IMR-90 (cell line): ENCODE data around the gene CR1L. TPM values are rescaled to one million over a fixed set of nuclear protein-coding genes. Genes with fewer than 3 reads are reported as not detected.
A peak's percentile ranks its signal among the peaks of the same experiment; 100 is the strongest.

Source experiments
- ATAC-seq: fragments of 200-7000 bp; cut with Tn5 transposase; 2 replicates; pipeline ENCODE4 v1.9.1; 2020; ENCODE audit warnings: low read depth, mild to moderate bottlenecking, moderate library complexity
- BruUV-seq: library from RNA; stranded (reverse); fragments of 400-500 nt; replicated peaks from 2 replicates; lab custom pipeline; 2021; lab: Mats Ljungman, UMichigan
- CTCF ChIA-PET: fragments of 300-600 bp; formaldehyde crosslinking; extraction: SDS; loops from one replicate; lab custom pipeline; 2021; ENCODE audit warnings: antibody characterized with exemption; lab: Yijun Ruan, JAX
- POLR2A ChIA-PET: fragments of 300-600 bp; sonication (Branson Sonifier 250); formaldehyde crosslinking; loops from one replicate; lab custom pipeline; 2022; ENCODE audit warnings: antibody characterized with exemption; ENCODE audit not compliant: unreplicated experiment; lab: Charles Lee
- DNase-seq: peaks from one replicate; pipeline ENCODE4 v3.0.0; 2013
- H2AFZ ChIP-seq: replicated peaks from 2 replicates; pipeline ENCODE3; 2013; ENCODE audit warnings: low read length, mild to moderate bottlenecking; ENCODE audit not compliant: poor library complexity
- H2AK5ac ChIP-seq: 2 replicates; pipeline ENCODE4 v1.6.1; 2013; ENCODE audit warnings: low read depth, low read length, inconsistent platforms
- H2AK9ac ChIP-seq: replicated peaks from 2 replicates; pipeline ENCODE3; 2013; ENCODE audit warnings: mild to moderate bottlenecking, low read depth, low read length, moderate library complexity; ENCODE audit not compliant: poor library complexity
- H2BK120ac ChIP-seq: 2 replicates; pipeline ENCODE4 v1.6.1; 2013; ENCODE audit warnings: low read depth, low read length, inconsistent platforms
- H2BK15ac ChIP-seq: 3 replicates; pipeline ENCODE4 v1.6.1; 2013; ENCODE audit warnings: low read depth, low read length, inconsistent platforms
- H2BK20ac ChIP-seq: 2 replicates; pipeline ENCODE4 v1.6.1; 2013; ENCODE audit warnings: low read depth, mild to moderate bottlenecking, inconsistent platforms, low read length, moderate library complexity
- H2BK5ac ChIP-seq: 2 replicates; pipeline ENCODE4 v1.6.1; 2013; ENCODE audit warnings: mild to moderate bottlenecking, low read depth, low read length, inconsistent platforms; ENCODE audit not compliant: poor library complexity, severe bottlenecking
- H3K14ac ChIP-seq: replicated peaks from 2 replicates; pipeline ENCODE4 v1.6.1; 2013; ENCODE audit warnings: low read depth, low read length, inconsistent platforms
- H3K18ac ChIP-seq: 2 replicates; pipeline ENCODE4 v1.6.1; 2013; ENCODE audit warnings: low read depth, low read length, control low read depth
- H3K23ac ChIP-seq: 2 replicates; pipeline ENCODE4 v1.6.1; 2013; ENCODE audit warnings: low read depth, low read length, inconsistent platforms
- H3K27ac ChIP-seq: 2 replicates; pipeline ENCODE4 v1.5.1; 2013; ENCODE audit warnings: mild to moderate bottlenecking, control low read depth, low read length; ENCODE audit not compliant: insufficient read depth
- H3K27me3 ChIP-seq: 2 replicates; pipeline ENCODE4 v1.6.1; 2013; ENCODE audit warnings: low read length; ENCODE audit not compliant: control insufficient read depth, insufficient read depth
- H3K36me3 ChIP-seq: 2 replicates; pipeline ENCODE4 v1.6.1; 2013; ENCODE audit warnings: low read length, mixed read lengths; ENCODE audit not compliant: control insufficient read depth, insufficient read depth
- H3K4ac ChIP-seq: 2 replicates; pipeline ENCODE4 v1.6.1; 2013; ENCODE audit warnings: low read depth, low read length, inconsistent platforms
- H3K4me1 ChIP-seq: 2 replicates; pipeline ENCODE4 v1.6.1; 2013; ENCODE audit warnings: low read length, mixed read lengths; ENCODE audit not compliant: control insufficient read depth, insufficient read depth
- H3K4me2 ChIP-seq: 2 replicates; pipeline ENCODE4 v1.6.1; 2013; ENCODE audit warnings: low read depth, mild to moderate bottlenecking, control low read depth, low read length, moderate library complexity
- H3K4me3 ChIP-seq: 2 replicates; pipeline ENCODE4 v1.5.1; 2013; ENCODE audit warnings: low read depth, mild to moderate bottlenecking, control low read depth, low read length, moderate library complexity; ENCODE audit not compliant: insufficient read depth
- H3K56ac ChIP-seq: 2 replicates; pipeline ENCODE4 v1.6.1; 2013; ENCODE audit warnings: low read length, inconsistent platforms; ENCODE audit not compliant: insufficient read depth; ENCODE audit errors: extremely low read depth
- H3K79me1 ChIP-seq, 2 experiments: 2 replicates each; pipeline ENCODE4 v1.6.1; 2013; ENCODE audit warnings: low read length in 2 of 2, inconsistent platforms in 1 of 2, low read depth in 1 of 2
- H3K9ac ChIP-seq: 2 replicates; pipeline ENCODE4 v1.6.1; 2013; ENCODE audit warnings: low read depth, low read length, control low read depth
- H3K9me1 ChIP-seq: 2 replicates; pipeline ENCODE4 v1.6.1; 2013; ENCODE audit warnings: low read length, inconsistent platforms; ENCODE audit not compliant: insufficient read depth
- H3K9me3 ChIP-seq: 2 replicates; pipeline ENCODE4 v1.6.1; 2013; ENCODE audit warnings: low read length; ENCODE audit not compliant: control insufficient read depth, insufficient read depth
- H4K20me1 ChIP-seq: 2 replicates; pipeline ENCODE4 v1.6.1; 2013; ENCODE audit warnings: low read length, inconsistent platforms; ENCODE audit not compliant: insufficient read depth
- H4K5ac ChIP-seq: 2 replicates; pipeline ENCODE4 v1.6.1; 2013; ENCODE audit warnings: mild to moderate bottlenecking, low read depth, low read length, control low read depth
- H4K8ac ChIP-seq, 2 experiments: 2 replicates each; pipeline ENCODE4 v1.6.1; 2013; ENCODE audit warnings: low read depth in 2 of 2, low read length in 2 of 2, control low read depth in 1 of 2, inconsistent platforms in 1 of 2
- H4K91ac ChIP-seq: 2 replicates; pipeline ENCODE4 v1.6.1; 2013; ENCODE audit warnings: low read depth, low read length, inconsistent platforms; ENCODE audit not compliant: insufficient read depth
- FOS ChIP-seq: fragments of 150-350 bp; IDR thresholded peaks from 2 replicates; pipeline ENCODE4 v1.6.1; 2016; ENCODE audit warnings: low read depth, low read length
- MXI1 ChIP-seq: IDR thresholded peaks from 2 replicates; pipeline ENCODE4 v1.6.1; 2012; ENCODE audit warnings: low read depth, mild to moderate bottlenecking, low read length, moderate library complexity, borderline replicate concordance
- POLR2A ChIP-seq: IDR thresholded peaks from 2 replicates; pipeline ENCODE4 v1.6.1; 2012; ENCODE audit warnings: mild to moderate bottlenecking, low read depth, low read length
- RAD21 ChIP-seq: IDR thresholded peaks from 2 replicates; pipeline ENCODE4 v1.6.1; 2012; ENCODE audit warnings: low read length, improper control_type of control experiment
- WGBS, 2 experiments: methylation state at CpG; one replicate each; pipeline versions ENCODE4 v1.1.5 to v1.1.7; 2013; ENCODE audit warnings: missing lambda C conversion rate in 2 of 2; ENCODE audit not compliant: insufficient read length in 1 of 2; ENCODE audit errors: extremely low coverage in 2 of 2; 5-methylcytosine and 5-hydroxymethylcytosine counted together
- dilution Hi-C: fragments of 300-500 bp; cut with HindIII; formaldehyde crosslinking; loops from one replicate; pipeline ENCODE4 v1.14.3; 2018; ENCODE audit warnings: low sequenced_read_pairs; ENCODE audit not compliant: unreplicated experiment
- in situ Hi-C: fragments of 300-500 bp; cut with MboI; formaldehyde crosslinking; loops from 3 replicates; pipeline ENCODE4 v1.14.3; 2019; ENCODE audit warnings: low sequenced_read_pairs, inconsistent platforms, mixed read lengths
- intact Hi-C: fragments of 100-400 bp; cut with micrococcal nuclease; formaldehyde crosslinking; loops from 2 replicates; pipeline ENCODE4 v1.10.0; 2022
- polyA plus RNA-seq, 3 experiments: library from polyadenylated mRNA; depleted of rRNA; stranded (reverse); fragments of >200 nt; gene quantifications; 2 replicates each; pipeline ENCODE4 v1.2.3, GENCODE V29; 2012; ENCODE audit warnings: low replicate concordance in 1 of 3
- total RNA-seq: library from RNA; depleted of rRNA; stranded (reverse); fragments of >200 nt; gene quantifications from 2 replicates; pipeline ENCODE4 v1.2.3, GENCODE V29; 2012
- TF ChIP-seq, protein P1 (sequence below): fragments of 150-350 bp; IDR thresholded peaks from 2 replicates; pipeline ENCODE4 v1.6.1; 2017; ENCODE audit warnings: mild to moderate bottlenecking, antibody characterized with exemption, low read length, low read depth

Gene CR1L
- total and polyA plus RNA-seq, 2 of the 4 experiments (the other 2 are of a cell fraction): not detected

DNA sequence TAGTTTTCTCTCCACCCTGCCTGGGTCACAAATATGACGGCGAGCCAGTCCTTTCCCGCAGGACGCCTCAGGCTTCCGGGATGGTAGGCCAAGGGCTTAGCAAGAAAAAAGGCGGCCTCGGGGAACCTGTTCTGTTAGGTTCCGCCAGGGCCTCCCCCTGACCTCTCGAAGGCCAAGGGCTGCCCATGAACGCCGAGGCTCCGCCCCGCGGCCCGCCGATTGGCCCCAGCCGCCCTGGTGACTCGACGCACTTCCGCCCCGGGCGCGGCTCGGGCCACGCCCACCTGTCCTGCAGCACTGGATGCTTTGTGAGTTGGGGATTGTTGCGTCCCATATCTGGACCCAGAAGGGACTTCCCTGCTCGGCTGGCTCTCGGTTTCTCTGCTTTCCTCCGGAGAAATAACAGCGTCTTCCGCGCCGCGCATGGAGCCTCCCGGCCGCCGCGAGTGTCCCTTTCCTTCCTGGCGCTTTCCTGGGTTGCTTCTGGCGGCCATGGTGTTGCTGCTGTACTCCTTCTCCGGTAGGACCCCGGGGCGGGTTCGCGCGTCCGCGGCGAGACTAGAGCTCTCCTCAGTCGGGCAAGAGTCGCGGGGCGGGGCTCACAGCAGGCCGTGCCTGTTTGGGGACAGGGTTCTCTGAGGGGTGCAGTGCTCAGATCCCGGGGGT is 107.0 kb downstream of the CR1L start, which contains the start of gene CD46:
Gene CD46 (plus strand): TSS at position 265 of the 666 bp plus-strand sequence. CDS start 159 bp downstream, at position 424.
- peak; percentile 85 for DNase-seq
- H2BK20ac ChIP-seq: no peak within 1 kb of the TSS; the same call in 1 of the 2 replicates
- peak within 1 kb of the TSS; percentile 88 for H3K4ac ChIP-seq
- peak within 1 kb of the TSS; percentile 93 for H2AFZ ChIP-seq
- H2AK9ac ChIP-seq: peak within 1 kb of the TSS; percentile 83
- peak within 1 kb of the TSS; percentile 81 for H3K14ac ChIP-seq
- H3K27me3 ChIP-seq: no peaks in the 10 kb centered on the region
- peak within 1 kb of the TSS; percentile 94 to 95 for H4K8ac ChIP-seq
- peak within 1 kb of the TSS; percentile 80 for H3K9ac ChIP-seq
- H3K36me3 ChIP-seq: no peaks in the 10 kb centered on the region
- peak within 1 kb of the TSS; percentile 61; the same call in 1 of the 2 replicates for H3K56ac ChIP-seq
- peak within 1 kb of the TSS; percentile 50; the same call in 1 of the 2 replicates for H2AK5ac ChIP-seq
- TF ChIP-seq POLR2A (peak; percentile 37; the same call in 1 of the 2 replicates), MXI1 (peak; percentile 67; the same call in 1 of the 2 replicates), FOS (peak; percentile 18; the same call in 1 of the 2 replicates), RAD21 (no peak)
- TF ChIP-seq, protein P1, sequence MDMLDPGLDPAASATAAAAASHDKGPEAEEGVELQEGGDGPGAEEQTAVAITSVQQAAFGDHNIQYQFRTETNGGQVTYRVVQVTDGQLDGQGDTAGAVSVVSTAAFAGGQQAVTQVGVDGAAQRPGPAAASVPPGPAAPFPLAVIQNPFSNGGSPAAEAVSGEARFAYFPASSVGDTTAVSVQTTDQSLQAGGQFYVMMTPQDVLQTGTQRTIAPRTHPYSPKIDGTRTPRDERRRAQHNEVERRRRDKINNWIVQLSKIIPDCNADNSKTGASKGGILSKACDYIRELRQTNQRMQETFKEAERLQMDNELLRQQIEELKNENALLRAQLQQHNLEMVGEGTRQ: peak; percentile 97
- peak within 1 kb of the TSS; percentile 94 for H3K23ac ChIP-seq
- 0% methylated on average over 9 of the region's 55 CpGs; no CpG with 5 or more reads in 1 of the 2 experiments for WGBS, 2 experiments
- H3K9me3 ChIP-seq: no peaks in the 10 kb centered on the region
- H4K5ac ChIP-seq: peak within 1 kb of the TSS; percentile 82
- peaks cover 15 to 44% of the 10 kb centered on the region in 2 experiments for H3K79me1 ChIP-seq
- peaks cover 37% of the 10 kb centered on the region for H4K20me1 ChIP-seq
- ChIA-PET POLR2A (interaction anchor here (0.6 kb wide), 2 partner anchors 36 to 686 kb away, joined by 3 read pairs; no protein-coding TSS in a partner anchor), CTCF (interaction anchor here (0.6 kb wide), 2 partner anchors 54 to 166 kb away, joined by 3 to 6 read pairs; no protein-coding TSS in a partner anchor)
- BruUV-seq: no TSS peak
- dilution Hi-C loops: no loop called here
- in situ Hi-C loops: no loop called here
- no peak within 1 kb of the TSS; the same call in 2 of the 3 replicates for H2BK15ac ChIP-seq
- peaks cover 3% of the 10 kb centered on the region; the same call in 1 of the 2 replicates for H3K9me1 ChIP-seq
- peak within 1 kb of the TSS; percentile 69 for H3K4me2 ChIP-seq
- peak within 1 kb of the TSS; percentile 57 for H4K91ac ChIP-seq
- H2BK5ac ChIP-seq: peak within 1 kb of the TSS; percentile 29
- peak within 1 kb of the TSS; percentile 70 for H3K27ac ChIP-seq
- intact Hi-C loops: no loop called here
- H3K4me1 ChIP-seq: peaks cover 4% of the 10 kb centered on the region; the same call in 1 of the 2 replicates
- no peak within 1 kb of the TSS for H3K18ac ChIP-seq
- peak within 1 kb of the TSS; percentile 79 for H3K4me3 ChIP-seq
- peak within 1 kb of the TSS; percentile 35; the same call in 1 of the 2 replicates for H2BK120ac ChIP-seq
- ATAC-seq: peak; percentile 99
